CD14-positive monocyte (primary cell): ENCODE measurements around the gene ODAD3. TPM values are rescaled to one million over a fixed set of nuclear protein-coding genes. Genes with fewer than 3 reads are reported as not detected.
A peak's percentile ranks its signal among the peaks of the same experiment; 100 is the strongest.

ENCODE experiments used
- DNase-seq, 3 donors: peaks; one replicate each; pipeline ENCODE4 v3.0.0-alpha.2; 2011 to 2022
- H2AFZ ChIP-seq: 2 replicates; pipeline ENCODE4 v1.6.0; 2012; ENCODE audit warnings: mild to moderate bottlenecking, low read depth, low read length, inconsistent platforms; ENCODE audit not compliant: insufficient read depth, poor library complexity, severe bottlenecking
- H3K27ac ChIP-seq, 2 donors: 1 replicate in 1 of 2; 2 replicates in 1 of 2; pipeline ENCODE4 v1.5.1; 2012 to 2013; ENCODE audit warnings: low read length in 2 of 2, control low read depth in 1 of 2, inconsistent platforms in 1 of 2, low read depth in 1 of 2, mild to moderate bottlenecking in 1 of 2
- H3K27me3 ChIP-seq, 2 donors: one replicate each; pipeline versions ENCODE4 v1.6.0 to v1.6.1; 2011 to 2013; ENCODE audit warnings: low read length in 2 of 2; ENCODE audit not compliant: control insufficient read depth in 2 of 2, insufficient read depth in 2 of 2
- H3K36me3 ChIP-seq, 2 donors: replicated peaks in 1 of 2; 1 replicate in 1 of 2; 2 replicates in 1 of 2; pipeline versions ENCODE4 v1.5.1 to v1.6.1; 2012 to 2013; ENCODE audit warnings: low read length in 2 of 2, control low read depth in 1 of 2, inconsistent platforms in 1 of 2, mild to moderate bottlenecking in 1 of 2; ENCODE audit not compliant: insufficient read depth in 2 of 2, control insufficient read depth in 1 of 2
- H3K4me1 ChIP-seq, 2 donors: 1 replicate in 1 of 2; 2 replicates in 1 of 2; pipeline versions ENCODE4 v1.5.1 to v1.6.1; 2012 to 2013; ENCODE audit warnings: low read length in 2 of 2, control low read depth in 1 of 2, inconsistent platforms in 1 of 2, mild to moderate bottlenecking in 1 of 2, moderate library complexity in 1 of 2; ENCODE audit not compliant: insufficient read depth in 2 of 2, control insufficient read depth in 1 of 2
- H3K4me2 ChIP-seq: replicated peaks from 2 replicates; pipeline ENCODE3; 2012; ENCODE audit warnings: low read length, moderate library complexity, mild to moderate bottlenecking; ENCODE audit not compliant: poor library complexity, severe bottlenecking; ENCODE audit errors: extremely low read depth
- H3K4me3 ChIP-seq, 3 experiments: fragments of 200-600 bp in 1 of 3; sonication (generic) in 1 of 3; replicated peaks in 1 of 3; 1 replicate in 2 of 3; 2 replicates in 1 of 3; pipeline ENCODE4 v1.5.1; 2011 to 2013; ENCODE audit warnings: low read length in 3 of 3, mild to moderate bottlenecking in 3 of 3, control low read depth in 2 of 3, low read depth in 2 of 3, inconsistent platforms in 1 of 3, moderate library complexity in 1 of 3
- H3K79me2 ChIP-seq: 2 replicates; pipeline ENCODE4 v1.6.0; 2012; ENCODE audit warnings: mild to moderate bottlenecking, control low read depth, inconsistent platforms, low read length, moderate library complexity; ENCODE audit not compliant: insufficient read depth
- H3K9ac ChIP-seq: 2 replicates; pipeline ENCODE4 v1.6.0; 2017; ENCODE audit warnings: low read length, mild to moderate bottlenecking; ENCODE audit not compliant: insufficient read depth, poor library complexity, severe bottlenecking
- H3K9me3 ChIP-seq, 2 donors: replicated peaks in 1 of 2; 1 replicate in 1 of 2; 2 replicates in 1 of 2; pipeline versions ENCODE4 v1.5.1 to v1.6.1; 2012 to 2013; ENCODE audit warnings: low read length in 2 of 2, control low read depth in 1 of 2; ENCODE audit not compliant: control insufficient read depth in 1 of 2, insufficient read depth in 1 of 2
- H4K20me1 ChIP-seq: 2 replicates; pipeline ENCODE4 v1.6.0; 2012; ENCODE audit warnings: mild to moderate bottlenecking, low read length, control low read depth, moderate library complexity; ENCODE audit not compliant: insufficient read depth
- H3K27ac Mint-ChIP-seq, 7 donors: one replicate each; pipeline ENCODE4 v1.8.0; 2020; ENCODE audit warnings: mild to moderate bottlenecking in 7 of 7, mixed read lengths in 7 of 7, moderate library complexity in 6 of 7, inconsistent platforms in 2 of 7
- H3K27me3 Mint-ChIP-seq, 3 donors: one replicate each; pipeline ENCODE4 v1.8.0; 2021 to 2022; ENCODE audit warnings: low read depth in 3 of 3, mild to moderate bottlenecking in 3 of 3, mixed read lengths in 3 of 3, moderate library complexity in 3 of 3, inconsistent platforms in 1 of 3
- H3K36me3 Mint-ChIP-seq, 2 donors: one replicate each; pipeline ENCODE4 v1.8.0; 2020; ENCODE audit warnings: mixed read lengths in 2 of 2, inconsistent platforms in 1 of 2, mild to moderate bottlenecking in 1 of 2
- H3K4me1 Mint-ChIP-seq: one replicate; pipeline ENCODE4 v1.8.0; 2020; ENCODE audit warnings: mild to moderate bottlenecking, mixed read lengths
- H3K4me3 Mint-ChIP-seq, 2 donors: one replicate each; pipeline ENCODE4 v1.8.0; 2020; ENCODE audit warnings: mild to moderate bottlenecking in 2 of 2, mixed read lengths in 2 of 2, moderate library complexity in 1 of 2
- H3K9me3 Mint-ChIP-seq, 7 donors: one replicate each; pipeline ENCODE4 v1.8.0; 2020 to 2022; ENCODE audit warnings: mixed read lengths in 7 of 7, mild to moderate bottlenecking in 6 of 7, moderate library complexity in 6 of 7, inconsistent platforms in 2 of 7
- CTCF ChIP-seq: fragments of 200-600 bp; IDR thresholded peaks from one replicate; pipeline ENCODE4 v1.8.0; 2022; ENCODE audit warnings: antibody characterized with exemption, mild to moderate bottlenecking
- WGBS: methylation state at CpG from one replicate; pipeline ENCODE4 v1.1.5; 2013; ENCODE audit warnings: missing lambda C conversion rate; ENCODE audit not compliant: insufficient coverage; 5-methylcytosine and 5-hydroxymethylcytosine counted together
- intact Hi-C, 2 donors: fragments of 100-400 bp; cut with micrococcal nuclease; formaldehyde crosslinking; loops; one replicate each; pipeline versions ENCODE4 v1.15.0 to v1.15.1; 2023
- polyA plus RNA-seq, 3 donors: library from polyadenylated mRNA; depleted of rRNA in 1 of 3; unstranded in 2 of 3; stranded (reverse) in 1 of 3; fragments of 300-500 nt in 2 of 3; fragments of >200 nt in 1 of 3; fragmentation: Illumina TruSeq in 2 of 3; gene quantifications; 1 replicate in 2 of 3; 2 replicates in 1 of 3; pipeline ENCODE4 v1.2.3, GENCODE V29; 2012 to 2021

Gene ODAD3
- polyA plus RNA-seq, 3 donors = 0.43 to 0.88 (median 0.61) TPM

GRCh38 chr19:11421371-11422098 lies 13.4 kb downstream of the ODAD3 start:
- Histone ChIP-seq H3K9ac (peak overlapping the region; percentile 49), H3K27me3 (peaks cover 39 to 73% of the 10 kb centered on the region in 2 donors), H3K4me2 (peak overlapping the region; percentile 96), H3K4me3 (peak overlapping the region; percentile 3 to 82 (median 54)), H2AFZ (peak overlapping the region; percentile 82), H3K4me1 (peaks cover 37 to 47% of the 10 kb centered on the region in 2 donors), H3K36me3 (no peaks in the 10 kb centered on the region), H3K27ac (no peak overlapping the region), H3K79me2 (no peaks in the 10 kb centered on the region), H4K20me1 (no peaks in the 10 kb centered on the region), H3K9me3 (peaks cover 3 to 18% of the 10 kb centered on the region in 2 donors)
- peak overlapping the region in 4 of 7 donors; percentile 2 to 71 (median 43) for H3K27ac Mint-ChIP-seq
- peak in 1 of 3 donors; percentile 24 for DNase-seq
- intact Hi-C loops = loop anchor here (5.0 kb wide), 1 partner anchor 39 kb away; the partner anchor contains the start of gene EPOR (in 2 of the 2)
- no peak for TF ChIP-seq CTCF
- peaks cover 69 to 80% (median 74%) of the 10 kb centered on the region in 3 donors for H3K27me3 Mint-ChIP-seq
- H3K9me3 Mint-ChIP-seq = peaks cover 0 to 35% (median 15%) of the 10 kb centered on the region in 7 donors
- peak overlapping the region; percentile 84 to 94 for H3K4me3 Mint-ChIP-seq
- peaks cover 2 to 3% of the 10 kb centered on the region in 2 donors for H3K36me3 Mint-ChIP-seq
- peaks cover 43% of the 10 kb centered on the region for H3K4me1 Mint-ChIP-seq
- 3% methylated on average over 31 of the region's 36 CpGs for WGBS

- intact Hi-C loops = loop anchor here (5.0 kb wide), 1 partner anchor 38 kb away; the partner anchor contains the start of gene EPOR (in 2 of the 2)
- H3K79me2 ChIP-seq = no peaks in the 10 kb centered on the region
- WGBS = under 1% methylated on average over 28 of the region's 46 CpGs
- H4K20me1 ChIP-seq = no peaks in the 10 kb centered on the region
- H3K4me2 ChIP-seq = peak overlapping the region; percentile 96
- peaks cover 3 to 18% of the 10 kb centered on the region in 2 donors for H3K9me3 ChIP-seq
- Mint-ChIP-seq H3K9me3 (peaks cover 0 to 38% (median 13%) of the 10 kb centered on the region in 7 donors), H3K27me3 (peaks cover 76 to 85% (median 76%) of the 10 kb centered on the region in 3 donors), H3K4me1 (peaks cover 43% of the 10 kb centered on the region), H3K4me3 (peak overlapping the region; percentile 84 to 94), H3K36me3 (peaks cover 2 to 3% of the 10 kb centered on the region in 2 donors), H3K27ac (peak overlapping the region in 4 of 7 donors; percentile 33 to 71 (median 45))
- peak; percentile 32 to 47 (median 45) for DNase-seq
- no peak for TF ChIP-seq CTCF
- no peak overlapping the region for H3K27ac ChIP-seq
- H3K9ac ChIP-seq = peak overlapping the region; percentile 49
- no peaks in the 10 kb centered on the region for H3K36me3 ChIP-seq
- H3K4me3 ChIP-seq = peak overlapping the region; percentile 39 to 82 (median 54)
- H3K27me3 ChIP-seq = peaks cover 41 to 79% of the 10 kb centered on the region in 2 donors
- peaks cover 37 to 47% of the 10 kb centered on the region in 2 donors for H3K4me1 ChIP-seq
- H2AFZ ChIP-seq = peak overlapping the region; percentile 82
These were observed 14.2 kb downstream of the ODAD3 start for GRCh38 chr19:11420429-11421370.
